ENCODE results near the gene CLRN2.

DNA sequence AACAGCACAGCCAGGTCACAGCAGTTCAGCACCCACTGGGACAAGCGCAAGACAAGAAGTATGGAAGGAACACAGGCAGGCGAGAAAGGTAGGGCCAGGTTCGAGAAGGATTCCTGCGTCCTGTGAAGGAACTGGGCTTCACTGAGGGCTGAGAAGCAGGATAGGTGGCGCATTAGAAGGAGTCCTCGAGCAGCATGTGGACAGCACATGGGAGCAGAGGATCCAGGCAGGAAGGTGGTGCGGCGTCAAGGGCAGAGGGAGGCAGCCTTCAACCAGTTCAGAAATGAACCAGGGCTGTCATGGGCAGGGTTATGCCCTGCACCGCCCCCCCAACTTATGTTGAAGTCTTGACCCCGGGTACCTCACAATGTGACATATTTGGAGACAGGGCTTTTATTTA, 31.3 kb downstream of the CLRN2 start:
- TF ChIP-seq, protein P1, sequence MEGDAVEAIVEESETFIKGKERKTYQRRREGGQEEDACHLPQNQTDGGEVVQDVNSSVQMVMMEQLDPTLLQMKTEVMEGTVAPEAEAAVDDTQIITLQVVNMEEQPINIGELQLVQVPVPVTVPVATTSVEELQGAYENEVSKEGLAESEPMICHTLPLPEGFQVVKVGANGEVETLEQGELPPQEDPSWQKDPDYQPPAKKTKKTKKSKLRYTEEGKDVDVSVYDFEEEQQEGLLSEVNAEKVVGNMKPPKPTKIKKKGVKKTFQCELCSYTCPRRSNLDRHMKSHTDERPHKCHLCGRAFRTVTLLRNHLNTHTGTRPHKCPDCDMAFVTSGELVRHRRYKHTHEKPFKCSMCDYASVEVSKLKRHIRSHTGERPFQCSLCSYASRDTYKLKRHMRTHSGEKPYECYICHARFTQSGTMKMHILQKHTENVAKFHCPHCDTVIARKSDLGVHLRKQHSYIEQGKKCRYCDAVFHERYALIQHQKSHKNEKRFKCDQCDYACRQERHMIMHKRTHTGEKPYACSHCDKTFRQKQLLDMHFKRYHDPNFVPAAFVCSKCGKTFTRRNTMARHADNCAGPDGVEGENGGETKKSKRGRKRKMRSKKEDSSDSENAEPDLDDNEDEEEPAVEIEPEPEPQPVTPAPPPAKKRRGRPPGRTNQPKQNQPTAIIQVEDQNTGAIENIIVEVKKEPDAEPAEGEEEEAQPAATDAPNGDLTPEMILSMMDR (IDR thresholded peaks at IDR 0.05 in 8 of 11, conservative IDR thresholded peaks at IDR 0.05 in 3 of 11) = no peak
- TF ChIP-seq POLR2A (IDR thresholded peaks at IDR 0.05) = no peak

Measured in spleen (tissue), 7 donors.